WTC11 (cell line): ENCODE results near the gene ACBD6. TPM values are rescaled to one million over a fixed set of nuclear protein-coding genes. Genes with fewer than 3 reads are reported as not detected.

Experiments used
- ATAC-seq: fragments of 200-7000 bp; cut with Tn5 transposase; 2 replicates; pipeline ENCODE4 v1.10.0; 2021; ENCODE audit warnings: mild to moderate bottlenecking, moderate library complexity
- CTCF ChIA-PET: fragments of 300-600 bp; sonication (Branson Sonifier 250); formaldehyde crosslinking; loops from one replicate; lab custom pipeline; 2021; ENCODE audit warnings: antibody characterized with exemption; lab: Charles Lee
- POLR2A ChIA-PET: fragments of 350-600 bp; sonication (Branson Sonifier 250); formaldehyde crosslinking; loops from one replicate; lab custom pipeline; 2021; ENCODE audit warnings: antibody characterized with exemption; lab: Charles Lee
- DNase-seq: peaks from one replicate; pipeline ENCODE4 v3.0.0; 2021; ENCODE audit warnings: low spot score
- H3K27ac Mint-ChIP-seq: 2 replicates; pipeline ENCODE4 v1.8.0; 2021; ENCODE audit warnings: mixed read lengths
- H3K27me3 Mint-ChIP-seq: 2 replicates; pipeline ENCODE4 v1.8.0; 2021; ENCODE audit warnings: low read depth, mild to moderate bottlenecking, moderate library complexity, mixed read lengths
- H3K36me3 Mint-ChIP-seq: 2 replicates; pipeline ENCODE4 v1.8.0; 2021; ENCODE audit warnings: mixed read lengths
- H3K4me1 Mint-ChIP-seq: 2 replicates; pipeline ENCODE4 v1.8.0; 2022; ENCODE audit warnings: mixed read lengths
- H3K4me3 Mint-ChIP-seq: 2 replicates; pipeline ENCODE4 v1.8.0; 2021; ENCODE audit warnings: mild to moderate bottlenecking, moderate library complexity, mixed read lengths
- H3K9me3 Mint-ChIP-seq: 2 replicates; pipeline ENCODE4 v1.8.0; 2021; ENCODE audit warnings: mixed read lengths
- CREM ChIP-seq: sonication (generic); formaldehyde crosslinking; IDR thresholded peaks from 2 replicates; pipeline ENCODE4 v1.8.1; 2022; ENCODE audit warnings: mild to moderate bottlenecking, missing genetic modification reagents, moderate library complexity
- CTCF ChIP-seq: fragments of 200-600 bp; IDR thresholded peaks from 2 replicates; pipeline ENCODE4 v1.8.0; 2022; ENCODE audit warnings: antibody characterized with exemption
- E2F4 ChIP-seq: sonication (generic); formaldehyde crosslinking; IDR thresholded peaks from 2 replicates; pipeline ENCODE4 v1.8.1; 2022; ENCODE audit warnings: low read depth, mild to moderate bottlenecking, moderate library complexity, missing genetic modification reagents, borderline replicate concordance
- ESRRA ChIP-seq: sonication (generic); formaldehyde crosslinking; IDR thresholded peaks from 2 replicates; pipeline ENCODE4 v1.8.1; 2022; ENCODE audit warnings: mild to moderate bottlenecking, missing genetic modification reagents, borderline replicate concordance
- FOXJ3 ChIP-seq: sonication (generic); formaldehyde crosslinking; IDR thresholded peaks from 2 replicates; pipeline ENCODE4 v1.9.0; 2021; ENCODE audit warnings: missing genetic modification reagents, mild to moderate bottlenecking, borderline replicate concordance
- GABPB1 ChIP-seq: sonication (generic); formaldehyde crosslinking; IDR thresholded peaks from 2 replicates; pipeline ENCODE4 v1.8.1; 2023; ENCODE audit warnings: mild to moderate bottlenecking, missing genetic modification reagents
- MAX ChIP-seq: sonication (generic); formaldehyde crosslinking; IDR thresholded peaks from 2 replicates; pipeline ENCODE4 v1.8.0; 2022; ENCODE audit warnings: mild to moderate bottlenecking, missing genetic modification reagents
- MXD4 ChIP-seq: fragments of 250-450 bp; sonication (Bioruptor Pico); IDR thresholded peaks from 2 replicates; pipeline ENCODE4 v1.8.0; 2021; ENCODE audit warnings: mild to moderate bottlenecking, moderate library complexity, borderline replicate concordance
- NR2C2 ChIP-seq: sonication (generic); formaldehyde crosslinking; IDR thresholded peaks from 2 replicates; pipeline ENCODE4 v1.8.0; 2022; ENCODE audit warnings: mild to moderate bottlenecking, missing genetic modification reagents
- PREB ChIP-seq: sonication (generic); formaldehyde crosslinking; IDR thresholded peaks from 2 replicates; pipeline ENCODE4 v1.8.1; 2022; ENCODE audit warnings: mild to moderate bottlenecking, missing genetic modification reagents, moderate library complexity, borderline replicate concordance
- RORB ChIP-seq: fragments of 250-450 bp; sonication (Bioruptor Pico); IDR thresholded peaks from 2 replicates; pipeline ENCODE4 v1.9.0; 2021; ENCODE audit warnings: mild to moderate bottlenecking
- SMAD3 ChIP-seq: sonication (generic); formaldehyde crosslinking; IDR thresholded peaks from 2 replicates; pipeline ENCODE4 v1.8.0; 2022; ENCODE audit warnings: missing genetic modification reagents, mild to moderate bottlenecking, borderline replicate concordance
- USF1 ChIP-seq: sonication (generic); formaldehyde crosslinking; IDR thresholded peaks from 2 replicates; pipeline ENCODE4 v1.8.0; 2022; ENCODE audit warnings: mild to moderate bottlenecking, missing genetic modification reagents
- ZBTB21 ChIP-seq: sonication (generic); formaldehyde crosslinking; IDR thresholded peaks from 2 replicates; pipeline ENCODE4 v1.8.1; 2023; ENCODE audit warnings: mild to moderate bottlenecking, missing genetic modification reagents, borderline replicate concordance
- ZNF219 ChIP-seq: sonication (generic); formaldehyde crosslinking; IDR thresholded peaks from 2 replicates; pipeline ENCODE4 v1.8.0; 2023; ENCODE audit warnings: missing genetic modification reagents, mild to moderate bottlenecking, borderline replicate concordance
- ZNF512 ChIP-seq: sonication (generic); formaldehyde crosslinking; IDR thresholded peaks from 2 replicates; pipeline ENCODE4 v1.8.1; 2022; ENCODE audit warnings: missing genetic modification reagents, borderline replicate concordance
- total RNA-seq: library from RNA; stranded (reverse); gene quantifications from 3 replicates; pipeline ENCODE4 v1.2.3, GENCODE V29; 2021

ACBD6 gene
- total RNA-seq, 1 experiment from 2014 or later = 53.5 TPM

- DNase-seq = no peak
- no peak overlapping the region; the same call in 1 of the 2 replicates for H3K27ac Mint-ChIP-seq
- no peaks in the 10 kb centered on the region for H3K36me3 Mint-ChIP-seq
- no peak for TF ChIP-seq MXD4 (CRISPR knock-in tag)
- no peak for TF ChIP-seq PREB
- no peak for TF ChIP-seq E2F4 (CRISPR knock-in tag)
- peak; percentile 69; the same call in 1 of the 2 replicates for TF ChIP-seq USF1 (CRISPR knock-in tag)
- TF ChIP-seq NR2C2 (CRISPR knock-in tag) = no peak
- TF ChIP-seq RORB = no peak
- no peak for TF ChIP-seq ZNF219 (CRISPR knock-in tag)
- TF ChIP-seq CREM (CRISPR knock-in tag) = no peak
- TF ChIP-seq ESRRA (CRISPR knock-in tag) = no peak
- TF ChIP-seq SMAD3 (CRISPR knock-in tag) = no peak
- peak; percentile 55 for TF ChIP-seq MAX (CRISPR knock-in tag)
- peak; percentile 99 for TF ChIP-seq GABPB1 (CRISPR knock-in tag)
- no peak for TF ChIP-seq ZNF512
- TF ChIP-seq, all 79 proteins: peak for 3
- Mint-ChIP-seq H3K9me3 (no peaks in the 10 kb centered on the region), H3K27me3 (no peaks in the 10 kb centered on the region), H3K4me1 (peaks cover 45% of the 10 kb centered on the region), H3K4me3 (no peak overlapping the region)
- ChIA-PET CTCF (interaction anchor here (1.1 to 1.6 kb wide), 2 partner anchors 19 to 360 kb away, joined by 3 to 6 read pairs; partner anchors contain the start of gene ACBD6), POLR2A (interaction anchor here (2.1 kb wide), 1 partner anchor 19 kb away, joined by 8 read pairs; the partner anchor contains the start of gene ACBD6)
- ATAC-seq = no peak
Observed at GRCh38 chr1:180521474-180522212, 19.3 kb upstream of the ACBD6 start.

- no peaks in the 10 kb centered on the region for H3K27me3 Mint-ChIP-seq
- no peak for TF ChIP-seq FOXJ3 (CRISPR knock-in tag)
- TF ChIP-seq, all 79 proteins: peak for 0
- ChIA-PET CTCF (interaction anchor here (0.9 to 1.6 kb wide), 2 partner anchors 362 to 401 kb away, joined by 3 to 4 read pairs; no protein-coding TSS in a partner anchor), POLR2A (no interaction called here)
- Mint-ChIP-seq H3K36me3 (no peaks in the 10 kb centered on the region), H3K4me1 (peaks cover 39% of the 10 kb centered on the region), H3K27ac (no peak overlapping the region), H3K4me3 (no peak overlapping the region), H3K9me3 (no peaks in the 10 kb centered on the region)
- no peak for DNase-seq
- ATAC-seq = no peak
Observed at GRCh38 chr1:180519846-180520245, 17.5 kb upstream of the ACBD6 start.

GRCh38 chr1:180515857-180516388, 13.5 kb upstream of the ACBD6 start:
- peak; percentile 96 for ATAC-seq
- Mint-ChIP-seq H3K9me3 (peaks cover 12% of the 10 kb centered on the region), H3K27me3 (no peaks in the 10 kb centered on the region; the same call in 1 of the 2 replicates), H3K36me3 (peaks cover 4% of the 10 kb centered on the region), H3K4me3 (no peak overlapping the region), H3K4me1 (peaks cover 32% of the 10 kb centered on the region), H3K27ac (no peak overlapping the region)
- ChIA-PET POLR2A (interaction anchor here (0.5 to 1.3 kb wide), 3 partner anchors 14 to 297 kb away, joined by 3 to 5 read pairs (median 4); partner anchors contain the start of gene ACBD6), CTCF (interaction anchor here (0.5 to 3.3 kb wide), 28 partner anchors 10 to 930 kb away, joined by 3 to 31 read pairs (median 4); partner anchors contain the start of genes ACBD6, KIAA1614 and XPR1)
- peak; percentile 66 for DNase-seq
- TF ChIP-seq CTCF (peak; percentile 53; the same call in 1 of the 2 replicates), ZBTB21 (CRISPR knock-in tag) (no peak)
